ENCODE measurements around the gene SPOP.

The SPOP gene

GRCh38 chr17:49613182-49613800, 64.6 kb downstream of the SPOP start:
- DNase-seq (ENCODE audit: low read depth) = no peak

DNA sequence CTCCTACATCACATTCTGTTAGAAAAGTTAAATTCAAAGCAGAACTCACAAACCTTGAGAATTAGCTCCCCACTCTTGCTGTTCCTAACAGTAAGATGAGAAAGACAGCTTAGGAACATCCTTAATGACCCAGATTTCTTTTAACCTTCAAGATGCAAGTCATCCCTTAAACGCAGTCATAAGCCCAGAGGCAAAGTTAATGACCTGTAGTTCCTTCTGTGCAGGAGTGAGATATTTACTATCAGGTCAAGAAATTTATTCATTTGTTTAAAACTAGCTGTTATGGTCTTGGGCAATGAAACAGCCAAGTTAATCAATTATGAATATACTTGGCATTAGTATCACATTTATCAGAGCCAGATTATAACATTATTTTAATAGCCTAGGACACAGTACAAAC, 65.2 kb downstream of the SPOP start:
- no peak for DNase-seq (ENCODE audit: low read depth)

DNA sequence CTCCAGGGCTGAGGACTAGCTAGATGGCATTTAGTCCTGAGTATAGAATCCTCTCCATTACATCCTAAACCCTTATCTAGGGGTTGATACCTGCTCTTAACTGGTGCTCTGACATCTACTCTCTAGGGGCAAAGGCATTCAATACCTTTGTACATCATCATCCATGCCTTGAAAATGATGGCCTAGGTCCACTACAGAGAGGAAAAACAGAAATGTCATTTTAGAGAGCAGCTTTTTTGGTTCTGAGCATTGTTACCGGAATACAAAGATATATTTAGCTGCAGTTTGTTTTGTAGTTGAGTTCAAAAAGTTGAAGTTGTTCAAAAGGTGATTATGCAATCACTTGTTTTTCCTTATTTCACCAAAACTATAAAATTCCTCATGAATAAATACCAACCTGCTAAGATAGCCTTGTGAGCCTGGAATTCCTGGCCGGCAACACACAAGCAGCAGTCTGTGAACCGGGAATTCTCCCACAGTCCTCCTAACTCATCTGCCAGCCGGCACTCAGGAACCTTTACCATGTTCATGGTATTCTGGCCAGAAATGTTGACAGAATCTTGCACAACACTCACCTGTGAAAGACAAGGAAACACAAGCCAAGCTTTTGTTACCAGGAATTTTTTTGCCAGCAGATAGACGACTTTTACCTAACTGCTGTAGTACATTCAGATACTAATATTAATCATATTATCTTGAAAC, 66.9 kb downstream of the SPOP start:
- no peak for DNase-seq (ENCODE audit: low read depth)

- DNase-seq (ENCODE audit: low read depth) = no peak
These were observed 73.5 kb downstream of the SPOP start for GRCh38 chr17:49604314-49604869.

GRCh38 chr17:49603720-49604119, 74.2 kb downstream of the SPOP start:
- DNase-seq (ENCODE audit: low read depth) = no peak

DNA sequence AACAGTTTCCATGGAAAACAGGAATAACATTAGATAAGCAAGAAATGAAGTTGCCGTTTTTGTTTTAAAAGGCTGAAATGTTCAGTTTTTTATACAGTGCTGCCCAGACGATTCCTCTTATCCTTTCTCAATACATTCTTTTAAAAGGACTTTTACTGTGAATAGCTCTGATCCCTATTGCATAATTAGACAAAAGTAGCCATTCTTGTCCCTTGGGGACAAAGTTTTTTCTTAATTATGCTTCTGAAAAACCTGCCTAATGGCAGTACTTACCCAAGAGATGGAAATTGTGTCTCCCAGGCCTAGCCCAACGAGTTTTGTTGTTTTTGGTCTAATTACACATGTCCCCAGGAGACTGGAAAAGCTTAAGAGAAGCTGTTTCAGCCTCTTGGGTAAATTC, 74.7 kb downstream of the SPOP start:
- no peak for DNase-seq (ENCODE audit: low read depth)

DNA sequence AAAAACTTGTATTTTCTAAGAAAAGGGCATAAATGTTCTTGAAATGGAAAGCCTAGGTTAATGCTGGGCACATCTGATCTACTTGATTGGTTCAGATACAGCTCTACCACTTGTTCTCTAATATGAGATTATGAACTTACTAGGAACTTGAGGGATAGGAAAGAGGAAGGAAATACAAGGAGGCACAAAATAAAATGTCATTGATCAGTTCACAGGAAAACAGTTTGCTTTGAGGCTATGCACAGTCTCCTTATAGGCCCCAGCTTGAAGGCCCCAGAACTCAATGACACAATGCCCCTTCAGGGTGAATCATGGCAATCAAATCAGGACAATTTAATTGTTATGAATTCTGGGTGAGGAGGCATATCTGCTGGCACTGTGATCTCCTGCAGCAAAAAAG, 75.1 kb downstream of the SPOP start:
- no peak for DNase-seq (ENCODE audit: low read depth)

- no peak for DNase-seq (ENCODE audit: low read depth)
These were observed 76.9 kb downstream of the SPOP start for GRCh38 chr17:49600949-49601348.

- no peak for DNase-seq (ENCODE audit: low read depth)
These were observed 79.0 kb downstream of the SPOP start for GRCh38 chr17:49598918-49599317.

DNA sequence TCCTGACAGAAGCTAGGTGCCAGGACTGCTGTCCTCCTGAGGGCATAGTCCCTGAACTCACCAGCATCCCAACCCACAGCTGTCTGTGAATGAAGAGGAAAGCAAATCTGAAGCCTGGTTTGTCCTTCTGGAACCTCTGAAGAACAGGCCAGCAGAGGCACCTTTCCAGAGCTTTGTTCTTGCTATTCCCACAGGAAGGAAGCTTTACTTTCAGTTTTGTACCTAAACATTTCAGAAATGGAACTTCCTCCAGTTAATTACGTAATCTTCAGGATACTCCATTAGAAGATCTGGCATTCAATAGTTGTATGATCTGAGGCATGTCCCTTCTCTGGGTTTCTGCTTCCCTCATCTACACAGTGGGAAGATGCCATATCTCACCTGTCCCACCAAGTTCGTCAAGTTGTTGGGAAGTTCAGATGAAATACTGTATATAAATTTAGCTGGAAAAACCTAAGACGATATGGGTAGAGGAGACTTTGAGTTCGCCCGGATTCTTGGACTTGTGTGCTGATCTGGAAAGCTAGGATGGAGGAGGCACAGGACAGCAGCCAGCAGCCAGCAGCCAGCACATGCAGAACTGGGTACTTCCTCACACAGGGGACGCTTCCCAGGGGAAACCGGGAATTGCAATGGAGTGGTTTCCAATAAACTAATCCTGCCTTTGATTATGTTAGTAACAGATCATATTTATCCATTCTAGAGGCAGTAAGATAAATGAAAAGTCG, 79.8 kb downstream of the SPOP start:
- DNase-seq (ENCODE audit: low read depth) = no peak

GRCh38 chr17:49597436-49597835, 80.5 kb downstream of the SPOP start:
- no peak for DNase-seq (ENCODE audit: low read depth)

GRCh38 chr17:49596613-49597244, 81.2 kb downstream of the SPOP start:
- DNase-seq (ENCODE audit: low read depth) = no peak

DNA sequence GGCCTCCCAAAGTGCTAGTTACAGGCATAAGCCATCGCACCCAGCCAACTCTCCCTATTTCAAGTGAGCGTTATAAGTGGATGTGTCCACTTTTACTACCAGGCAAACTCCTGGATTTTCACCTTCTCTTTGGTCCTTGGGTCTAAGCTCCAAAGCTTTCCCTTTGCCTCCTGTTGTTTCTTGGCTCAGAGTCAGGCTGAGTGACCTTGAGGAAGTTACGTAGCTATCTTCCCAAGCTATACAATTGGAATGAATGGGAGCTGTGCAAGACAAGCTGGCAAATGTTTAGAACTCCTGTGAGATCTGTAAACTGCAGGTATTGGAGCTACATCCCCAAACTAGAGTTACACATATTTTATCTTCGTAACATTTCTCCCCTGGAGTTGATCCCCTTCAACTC, 81.9 kb downstream of the SPOP start:
- no peak for DNase-seq (ENCODE audit: low read depth)

GRCh38 chr17:49595328-49595727, 82.6 kb downstream of the SPOP start:
- DNase-seq (ENCODE audit: low read depth) = no peak

DNA sequence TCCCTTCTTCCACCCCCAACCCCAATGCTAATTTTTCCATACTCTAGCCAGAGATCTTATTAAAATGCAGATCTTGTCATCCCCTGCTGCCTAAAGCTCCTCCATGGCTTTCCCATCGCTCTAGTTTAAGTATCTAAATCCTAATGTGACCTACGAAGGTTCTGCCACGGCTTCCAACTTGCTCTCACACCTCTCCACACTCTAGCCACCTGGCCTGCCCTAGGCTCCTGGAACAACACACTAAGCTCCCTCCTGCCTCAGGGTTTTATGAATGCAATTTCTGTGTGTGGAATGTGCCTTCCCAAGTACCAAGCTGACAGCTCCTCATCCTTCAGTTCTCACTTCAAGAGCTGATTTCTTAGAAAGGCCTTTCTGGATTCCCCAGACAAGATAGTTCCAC, 85.6 kb downstream of the SPOP start:
- DNase-seq (ENCODE audit: low read depth) = no peak

DNA sequence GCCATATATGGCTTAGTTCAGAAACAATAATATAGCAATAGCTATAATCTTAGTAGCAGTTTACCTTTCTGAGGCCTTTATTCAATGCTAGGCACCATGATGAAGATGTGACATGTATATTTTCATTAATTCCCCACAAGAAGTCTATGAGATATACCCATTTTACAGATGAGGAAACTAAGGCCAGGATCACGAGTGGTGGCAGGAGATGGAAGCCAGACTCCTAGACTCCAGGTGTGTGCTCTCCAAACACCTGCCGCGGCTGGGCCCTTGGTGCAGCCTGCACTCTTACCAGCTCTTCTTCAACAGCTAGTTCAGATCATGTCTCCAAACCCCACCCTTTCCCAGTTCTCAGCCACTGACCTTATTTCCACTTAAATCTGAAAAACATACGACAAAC, 87.0 kb downstream of the SPOP start:
- DNase-seq (ENCODE audit: low read depth) = no peak

GRCh38 chr17:49589577-49589927, 88.3 kb downstream of the SPOP start:
- DNase-seq (ENCODE audit: low read depth) = no peak

DNA sequence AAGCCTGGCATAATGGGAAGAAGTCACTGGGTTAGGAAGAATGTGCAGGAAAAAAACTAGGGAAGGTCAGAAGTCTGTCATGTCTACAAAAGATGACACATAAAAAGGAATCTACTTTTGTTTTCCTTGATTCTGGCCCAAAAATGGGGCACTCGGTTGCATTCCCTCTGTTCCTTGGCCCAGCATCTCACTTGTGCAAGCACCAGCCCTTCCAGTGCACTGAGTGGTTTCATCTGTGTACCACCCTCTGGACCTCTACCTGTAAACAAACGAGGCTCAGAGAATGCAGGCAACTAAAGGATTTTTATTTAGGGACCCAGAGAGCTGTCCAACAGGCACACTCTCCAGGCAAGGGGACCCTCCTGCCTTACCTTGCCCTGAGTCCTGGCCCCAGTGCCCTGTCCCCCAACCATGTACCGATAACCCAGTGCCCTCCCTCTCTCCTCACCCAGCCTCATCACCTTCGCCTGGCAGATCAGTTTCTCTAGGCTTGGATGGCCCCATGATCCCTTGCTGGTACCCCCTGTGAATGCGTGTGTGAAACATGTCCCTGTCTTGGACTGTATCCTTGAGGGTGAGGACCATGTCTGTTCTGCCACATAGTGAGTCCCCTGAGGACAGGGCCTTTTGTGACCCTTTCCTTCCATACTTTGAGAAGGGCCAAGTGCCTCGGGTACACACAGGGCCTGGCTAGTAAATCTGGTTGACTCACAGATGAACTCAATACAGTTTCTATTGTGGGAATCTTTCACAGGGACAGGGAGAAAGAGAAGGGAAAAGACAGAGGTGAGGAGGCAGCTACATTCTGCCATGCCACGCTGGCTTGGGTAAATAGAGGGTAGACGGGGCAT, 88.9 kb downstream of the SPOP start:
- no peak for DNase-seq (ENCODE audit: low read depth)

DNA sequence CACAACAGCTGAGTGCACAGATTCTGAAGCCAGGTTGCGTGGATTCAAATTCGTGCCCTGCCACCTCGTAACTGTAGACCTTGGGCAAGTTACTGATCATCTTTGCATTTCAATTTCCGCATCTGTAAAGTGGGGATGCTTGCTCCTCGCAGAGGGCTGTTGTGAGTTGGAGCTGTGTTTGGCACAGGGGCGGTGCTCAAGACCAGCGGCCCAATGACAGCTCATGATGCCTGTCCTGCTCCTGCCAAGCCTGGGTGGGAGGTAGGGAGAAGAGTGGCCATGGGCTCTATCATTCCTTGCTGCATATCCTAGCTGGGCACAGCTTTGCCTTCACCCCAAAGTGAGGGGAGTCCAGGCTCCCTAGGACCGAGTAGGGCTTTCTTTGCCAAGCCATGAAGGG, 89.6 kb downstream of the SPOP start:
- DNase-seq (ENCODE audit: low read depth) = no peak

GRCh38 chr17:49587366-49588073, 90.4 kb downstream of the SPOP start:
- DNase-seq (ENCODE audit: low read depth) = no peak

DNA sequence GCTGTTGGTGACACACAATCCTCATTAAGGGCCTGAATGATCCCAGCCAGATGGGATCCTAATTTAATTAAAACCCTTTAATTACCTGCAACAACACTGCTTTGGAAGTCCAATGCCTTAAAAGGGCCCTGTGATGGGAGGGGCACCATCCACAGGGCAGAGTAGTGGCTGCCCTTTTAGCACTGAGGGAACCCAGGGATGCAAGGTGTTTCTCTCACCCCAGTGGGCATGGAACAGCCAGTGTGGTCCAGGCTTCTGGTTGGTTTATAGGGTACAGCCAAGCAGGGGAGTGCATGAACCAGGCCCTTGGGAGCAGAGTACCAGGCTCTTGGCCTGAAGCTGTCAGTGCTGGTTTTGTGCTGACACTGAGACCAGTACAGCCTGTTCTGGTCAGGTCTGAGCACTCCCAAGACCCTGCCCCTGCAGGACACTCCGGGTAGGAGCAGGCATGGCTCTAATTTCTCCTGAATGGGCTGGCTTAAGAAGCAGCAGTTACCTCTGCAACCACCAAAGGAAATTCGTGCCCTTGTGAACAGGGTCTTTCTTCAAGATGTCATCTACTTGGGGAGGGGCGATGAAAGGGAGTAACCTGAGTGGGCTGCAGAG, 92.4 kb downstream of the SPOP start:
- DNase-seq (ENCODE audit: low read depth) = no peak

All from stimulated activated CD8-positive, alpha-beta memory T cell treated with anti-CD3 and anti-CD28 coated beads, Interleukin-4, amount 100 ng/mL, for 24 hours (primary cell).